Measurements from ENCODE around the gene HERC2.
"Not testable (repeated sequence)": the region's sequence is repeated elsewhere in the genome, so short reads cannot be mapped to it uniquely, and the experiment has no call there.

The HERC2 gene

DNA sequence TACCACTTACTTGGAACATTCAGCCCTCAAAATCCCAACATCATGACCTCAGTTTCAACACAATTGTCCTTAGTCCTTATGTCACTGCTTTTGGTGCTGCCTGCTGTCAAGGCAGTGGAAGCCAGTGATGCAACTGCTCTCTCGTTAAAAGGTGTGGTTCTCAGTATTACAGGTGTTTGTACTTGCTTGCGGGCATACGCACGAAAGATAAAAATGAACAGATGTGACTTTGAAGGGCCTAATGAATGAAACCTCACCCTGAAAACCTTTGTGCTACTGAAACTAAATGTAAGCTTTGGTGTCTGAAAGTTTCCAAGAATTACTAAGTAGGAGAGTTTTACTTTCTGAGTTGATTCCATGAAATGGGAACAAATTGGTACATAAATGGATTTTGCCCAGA is 25.2 kb downstream of the HERC2 start:
- not testable (repeated sequence) for H2AFZ ChIP-seq (ENCODE audit: low read depth, low read length); H3K9me3 ChIP-seq (ENCODE audit: low read length); H3K4me3 ChIP-seq (ENCODE audit: low read length); H3K4me1 ChIP-seq (ENCODE audit: insufficient read depth, low read length); H3K27me3 ChIP-seq (ENCODE audit: insufficient read depth, low read length)
- H3K36me3 ChIP-seq (ENCODE audit: insufficient read depth, low read length) = peaks cover 10% of the 10 kb centered on the region

GRCh38 chr15:28295009-28295563 is 26.9 kb downstream of the HERC2 start:
- H3K36me3 ChIP-seq (ENCODE audit: insufficient read depth, low read length) = peaks cover 20% of the 10 kb centered on the region
- H3K9me3 ChIP-seq (ENCODE audit: low read length); H3K4me3 ChIP-seq (ENCODE audit: low read length); H2AFZ ChIP-seq (ENCODE audit: low read depth, low read length); H3K27me3 ChIP-seq (ENCODE audit: insufficient read depth, low read length); H3K4me1 ChIP-seq (ENCODE audit: insufficient read depth, low read length): not testable (repeated sequence)

DNA sequence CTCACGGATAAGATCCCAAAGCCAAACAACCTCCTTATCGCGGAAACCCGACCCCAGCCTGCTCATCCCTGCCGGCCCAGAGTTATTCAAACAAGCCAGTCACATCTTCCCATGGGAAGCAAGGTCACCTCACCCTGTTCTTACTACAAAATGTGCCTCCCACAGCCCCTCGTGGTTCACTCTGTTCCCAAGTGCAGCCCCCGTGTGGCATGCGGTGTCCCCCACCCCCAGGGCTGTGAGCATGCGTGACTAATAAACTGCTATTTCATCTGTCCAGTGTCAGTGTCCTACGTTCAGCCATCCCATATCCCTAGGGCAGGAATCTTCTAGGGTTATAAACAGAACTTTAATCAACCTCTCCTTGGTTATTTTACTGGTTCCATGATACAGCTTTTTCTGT is 27.4 kb downstream of the HERC2 start:
- H3K9me3 ChIP-seq (ENCODE audit: low read length) = peaks cover 11% of the 10 kb centered on the region
- peaks cover 26% of the 10 kb centered on the region for H3K36me3 ChIP-seq (ENCODE audit: insufficient read depth, low read length)
- not testable (repeated sequence) for H3K4me1 ChIP-seq (ENCODE audit: insufficient read depth, low read length); H3K4me3 ChIP-seq (ENCODE audit: low read length); H2AFZ ChIP-seq (ENCODE audit: low read depth, low read length); H3K27me3 ChIP-seq (ENCODE audit: insufficient read depth, low read length)

GRCh38 chr15:28289694-28290463 is 32.1 kb downstream of the HERC2 start:
- Histone ChIP-seq H2AFZ (ENCODE audit: low read depth, low read length) (no peak overlapping the region), H3K9me3 (ENCODE audit: low read length) (peaks cover 12% of the 10 kb centered on the region), H3K36me3 (ENCODE audit: insufficient read depth, low read length) (peaks cover 20% of the 10 kb centered on the region), H3K4me3 (ENCODE audit: low read length) (no peak overlapping the region), H3K27me3 (ENCODE audit: insufficient read depth, low read length) (no peaks in the 10 kb centered on the region), H3K4me1 (ENCODE audit: insufficient read depth, low read length) (peaks cover 15% of the 10 kb centered on the region)

DNA sequence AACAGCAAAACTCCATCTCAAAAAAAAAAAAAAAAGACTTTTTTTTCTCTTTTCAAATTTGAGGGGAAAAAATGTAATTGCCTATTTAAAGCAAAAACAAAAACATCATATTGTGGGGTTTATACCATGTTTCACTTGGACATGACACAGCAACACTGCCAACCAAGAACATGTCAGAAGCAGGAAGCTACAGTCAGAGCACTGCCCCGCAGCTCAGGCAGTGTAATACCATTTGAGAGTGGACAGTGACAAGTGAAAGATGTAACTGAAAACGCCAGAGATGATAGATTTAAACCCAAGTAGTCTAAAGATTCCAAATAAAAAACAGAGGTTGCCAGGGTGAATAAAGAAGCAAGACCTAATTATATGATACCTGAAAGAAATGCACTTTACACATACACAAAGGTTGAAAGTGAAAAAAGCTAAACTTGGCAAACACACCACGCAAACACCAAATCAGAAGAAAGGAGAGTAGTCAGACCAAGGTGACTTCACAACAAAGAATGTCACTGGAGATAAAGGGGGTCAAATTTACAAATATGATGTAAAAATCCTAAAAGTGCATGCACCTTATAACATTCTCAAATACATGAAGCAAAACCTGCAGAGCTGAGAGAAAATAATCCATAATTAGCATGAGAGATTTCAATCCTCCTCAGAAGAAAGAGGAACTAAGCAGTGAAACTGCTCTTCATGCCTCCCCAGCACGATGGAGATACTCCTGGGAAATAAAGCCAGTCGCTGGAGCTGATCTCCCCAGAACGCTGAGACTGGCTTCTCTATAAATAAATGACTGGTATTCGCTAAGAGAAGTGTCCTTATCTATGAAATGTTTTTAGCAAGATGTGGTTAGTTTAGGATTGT is 32.9 kb downstream of the HERC2 start:
- H3K4me3 ChIP-seq (ENCODE audit: low read length); H3K27me3 ChIP-seq (ENCODE audit: insufficient read depth, low read length); H2AFZ ChIP-seq (ENCODE audit: low read depth, low read length): not testable (repeated sequence)
- H3K4me1 ChIP-seq (ENCODE audit: insufficient read depth, low read length) = peaks cover 15% of the 10 kb centered on the region
- peaks cover 22% of the 10 kb centered on the region for H3K36me3 ChIP-seq (ENCODE audit: insufficient read depth, low read length)
- peaks cover 12% of the 10 kb centered on the region for H3K9me3 ChIP-seq (ENCODE audit: low read length)

GRCh38 chr15:28286659-28287058 is 35.3 kb downstream of the HERC2 start:
- H2AFZ ChIP-seq (ENCODE audit: low read depth, low read length); H3K4me3 ChIP-seq (ENCODE audit: low read length); H3K27me3 ChIP-seq (ENCODE audit: insufficient read depth, low read length): not testable (repeated sequence)
- peaks cover 15% of the 10 kb centered on the region for H3K4me1 ChIP-seq (ENCODE audit: insufficient read depth, low read length)
- H3K9me3 ChIP-seq (ENCODE audit: low read length) = peaks cover 14% of the 10 kb centered on the region
- H3K36me3 ChIP-seq (ENCODE audit: insufficient read depth, low read length) = peaks cover 19% of the 10 kb centered on the region

- Histone ChIP-seq H3K9me3 (ENCODE audit: low read length) (peaks cover 12% of the 10 kb centered on the region), H3K36me3 (ENCODE audit: insufficient read depth, low read length) (peaks cover 16% of the 10 kb centered on the region), H3K27me3 (ENCODE audit: insufficient read depth, low read length) (no peaks in the 10 kb centered on the region), H3K4me1 (ENCODE audit: insufficient read depth, low read length) (peaks cover 15% of the 10 kb centered on the region), H2AFZ (ENCODE audit: low read depth, low read length) (no peak overlapping the region), H3K4me3 (ENCODE audit: low read length) (no peak overlapping the region)
Observed at GRCh38 chr15:28286031-28286430, 35.9 kb downstream of the HERC2 start.

DNA sequence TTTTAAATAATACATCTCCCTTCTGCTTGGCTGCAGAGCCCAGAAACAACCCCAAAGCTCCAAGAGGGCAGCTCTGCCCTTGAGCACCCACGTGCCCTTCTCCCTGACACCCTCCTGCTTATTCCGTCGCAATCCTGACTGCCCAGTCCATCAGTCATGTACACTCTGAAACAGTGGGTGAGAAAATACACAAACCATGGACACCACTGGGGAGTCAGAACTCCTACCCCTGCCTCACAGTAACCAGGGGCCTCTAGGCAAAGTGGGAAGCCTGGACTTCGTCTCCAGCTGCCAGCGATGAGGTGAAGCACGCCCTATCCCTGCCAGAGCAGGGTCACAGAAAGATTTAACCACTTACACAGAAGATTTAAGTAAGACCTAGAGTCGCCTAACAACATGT is 40.1 kb downstream of the HERC2 start:
- H3K4me1 ChIP-seq (ENCODE audit: insufficient read depth, low read length) = peaks cover 10% of the 10 kb centered on the region
- no peaks in the 10 kb centered on the region for H3K27me3 ChIP-seq (ENCODE audit: insufficient read depth, low read length)
- peaks cover 2% of the 10 kb centered on the region for H3K9me3 ChIP-seq (ENCODE audit: low read length)
- peaks cover 27% of the 10 kb centered on the region for H3K36me3 ChIP-seq (ENCODE audit: insufficient read depth, low read length)
- no peak overlapping the region for H3K4me3 ChIP-seq (ENCODE audit: low read length)
- no peak overlapping the region for H2AFZ ChIP-seq (ENCODE audit: low read depth, low read length)

DNA sequence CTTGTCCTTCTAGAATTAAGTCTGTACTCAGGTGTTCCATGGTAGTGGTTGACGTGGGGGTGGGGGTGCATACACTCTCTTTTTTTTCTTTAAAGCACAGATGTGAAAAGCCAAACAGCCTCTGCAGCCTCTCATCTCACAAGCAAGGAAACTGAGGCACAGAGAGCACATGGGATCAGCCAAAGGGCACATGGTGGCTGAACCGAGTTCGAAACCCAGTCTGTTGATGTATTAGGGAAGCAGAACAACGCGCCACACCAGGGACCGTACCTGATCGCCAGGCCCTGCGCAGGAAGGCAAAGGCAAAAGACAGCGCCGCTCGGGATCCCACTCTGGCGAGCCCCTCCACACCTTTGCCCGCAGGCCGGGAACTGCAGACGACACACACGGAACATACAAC is 47.3 kb downstream of the HERC2 start:
- H3K36me3 ChIP-seq (ENCODE audit: insufficient read depth, low read length) = peaks cover 58% of the 10 kb centered on the region
- H3K4me3 ChIP-seq (ENCODE audit: low read length) = no peak overlapping the region
- no peak overlapping the region for H2AFZ ChIP-seq (ENCODE audit: low read depth, low read length)

DNA sequence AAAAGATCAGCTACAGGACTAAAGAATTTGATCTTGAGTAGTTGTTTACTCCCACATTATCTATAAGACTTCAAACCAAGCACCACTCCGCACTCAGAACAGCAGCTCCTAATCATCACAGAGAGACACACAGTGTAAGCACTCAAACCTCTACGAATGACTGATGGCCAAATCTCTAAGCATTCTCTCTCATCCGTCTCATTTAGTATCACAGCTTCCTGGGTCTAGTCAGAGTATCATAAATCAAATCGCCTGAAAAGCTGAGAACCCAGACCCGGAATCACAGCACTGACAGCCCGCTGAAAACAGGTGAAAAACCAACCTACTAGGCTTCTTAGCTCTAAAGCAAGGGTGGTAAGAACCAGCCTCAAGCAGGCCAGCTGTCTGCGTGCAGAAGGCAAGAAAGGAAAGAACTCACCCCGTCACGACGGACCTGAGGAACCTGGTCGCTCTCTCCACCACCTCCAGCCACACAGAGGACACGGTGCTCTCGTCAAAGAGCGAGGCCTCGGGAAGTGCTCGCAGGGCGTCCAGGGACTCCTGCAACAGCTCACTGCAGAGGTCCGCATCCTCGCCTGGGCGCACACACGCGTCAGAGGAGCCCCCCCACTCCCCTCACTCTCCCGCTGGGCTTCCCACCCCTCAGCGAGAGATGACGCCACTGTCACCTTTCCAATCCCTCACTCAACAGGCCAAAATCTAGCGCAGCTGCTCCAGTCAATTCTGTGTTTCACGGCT is 47.9 kb downstream of the HERC2 start:
- Histone ChIP-seq H3K4me1 (ENCODE audit: insufficient read depth, low read length) (no peaks in the 10 kb centered on the region), H2AFZ (ENCODE audit: low read depth, low read length) (no peak overlapping the region), H3K4me3 (ENCODE audit: low read length) (no peak overlapping the region), H3K27me3 (ENCODE audit: insufficient read depth, low read length) (no peaks in the 10 kb centered on the region), H3K36me3 (ENCODE audit: insufficient read depth, low read length) (peaks cover 57% of the 10 kb centered on the region), H3K9me3 (ENCODE audit: low read length) (peaks cover 2% of the 10 kb centered on the region)

More for the DNA sequence above, 47.3 kb downstream of the HERC2 start:
- Histone ChIP-seq H3K4me1 (ENCODE audit: insufficient read depth, low read length) (no peaks in the 10 kb centered on the region), H3K9me3 (ENCODE audit: low read length) (peaks cover 2% of the 10 kb centered on the region), H3K27me3 (ENCODE audit: insufficient read depth, low read length) (no peaks in the 10 kb centered on the region)

DNA sequence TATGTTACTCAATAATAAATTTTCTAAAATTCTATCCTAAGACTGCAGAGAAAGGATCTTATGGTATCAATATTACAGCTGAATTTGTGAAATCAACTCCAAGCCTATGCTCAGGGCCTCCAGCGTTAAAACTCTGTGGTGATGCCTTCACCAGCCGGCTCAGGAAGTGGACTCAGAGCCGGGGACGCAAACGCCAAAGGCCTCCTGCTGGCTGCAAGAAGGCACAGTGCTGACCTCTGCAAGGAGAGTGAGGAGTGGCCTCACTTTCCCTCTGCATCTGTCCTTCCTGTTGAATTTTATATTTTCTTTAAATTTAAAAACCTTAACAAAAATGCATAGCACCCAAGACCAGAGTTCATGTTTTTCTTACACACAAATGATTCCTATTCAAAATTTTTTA is 48.5 kb downstream of the HERC2 start:
- no peaks in the 10 kb centered on the region for H3K27me3 ChIP-seq (ENCODE audit: insufficient read depth, low read length)
- H2AFZ ChIP-seq (ENCODE audit: low read depth, low read length) = no peak overlapping the region
- no peak overlapping the region for H3K4me3 ChIP-seq (ENCODE audit: low read length)
- H3K4me1 ChIP-seq (ENCODE audit: insufficient read depth, low read length) = no peaks in the 10 kb centered on the region
- H3K36me3 ChIP-seq (ENCODE audit: insufficient read depth, low read length) = peaks cover 59% of the 10 kb centered on the region
- peaks cover 2% of the 10 kb centered on the region for H3K9me3 ChIP-seq (ENCODE audit: low read length)

DNA sequence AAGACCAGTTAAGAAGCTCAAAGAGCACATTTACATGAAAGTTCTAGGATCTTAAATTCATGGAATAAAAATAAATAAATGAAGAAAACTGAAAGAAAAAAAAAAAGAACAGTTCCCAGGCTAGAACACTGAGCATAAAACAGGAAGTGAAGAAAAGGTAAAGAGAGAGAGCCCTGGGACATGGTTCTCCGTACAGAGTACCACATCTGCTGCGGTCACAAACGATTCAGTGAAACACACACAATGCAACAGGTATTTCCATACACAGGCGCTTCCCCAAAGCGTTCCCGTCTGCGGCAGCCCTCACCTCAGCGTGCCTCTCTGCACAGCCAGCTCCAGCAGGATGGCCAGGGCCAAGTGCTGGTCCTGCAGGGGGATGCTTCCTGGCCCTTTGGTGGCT is 49.4 kb downstream of the HERC2 start:
- H3K4me3 ChIP-seq (ENCODE audit: low read length) = no peak overlapping the region
- peaks cover 64% of the 10 kb centered on the region for H3K36me3 ChIP-seq (ENCODE audit: insufficient read depth, low read length)
- H3K27me3 ChIP-seq (ENCODE audit: insufficient read depth, low read length) = no peaks in the 10 kb centered on the region
- no peak overlapping the region for H2AFZ ChIP-seq (ENCODE audit: low read depth, low read length)
- no peaks in the 10 kb centered on the region for H3K4me1 ChIP-seq (ENCODE audit: insufficient read depth, low read length)
- peaks cover 2% of the 10 kb centered on the region for H3K9me3 ChIP-seq (ENCODE audit: low read length)
